NCI-H2227 (cell line): Measurements from ENCODE around the gene SCYGR5.
"Not testable (repeated sequence)": the region's sequence is repeated elsewhere in the genome, so short reads cannot be mapped to it uniquely, and the experiment has no call there.

ENCODE experiments used
- DNase-seq: peaks from one replicate; lab custom pipeline; 2025; ENCODE audit not compliant: unreplicated experiment; lab: John Stamatoyannopoulos, UW

Gene SCYGR5

GRCh38 chr2:227671170-227671905 lies 4.7 kb downstream of the SCYGR5 start:
- DNase-seq, result no peak

- not testable (repeated sequence) for DNase-seq
These were observed 7.0 kb downstream of the SCYGR5 start for GRCh38 chr2:227673620-227674019.

- no peak for DNase-seq
These were observed 7.9 kb downstream of the SCYGR5 start for GRCh38 chr2:227674485-227674884.

- no peak for DNase-seq
These were observed 11.3 kb downstream of the SCYGR5 start for GRCh38 chr2:227677928-227678327.

- DNase-seq, result no peak
These were observed 17.7 kb downstream of the SCYGR5 start for GRCh38 chr2:227684258-227684657.

GRCh38 chr2:227687189-227687588 lies 20.6 kb downstream of the SCYGR5 start:
- no peak for DNase-seq

GRCh38 chr2:227696990-227697679 lies 30.5 kb downstream of the SCYGR5 start:
- DNase-seq, result no peak

- no peak for DNase-seq
These were observed 35.0 kb downstream of the SCYGR5 start for GRCh38 chr2:227701556-227701955.

GRCh38 chr2:227703280-227703732 lies 36.7 kb downstream of the SCYGR5 start:
- DNase-seq, result no peak

- DNase-seq, result no peak
These were observed 37.4 kb downstream of the SCYGR5 start for GRCh38 chr2:227703961-227704360.

GRCh38 chr2:227706859-227707258 lies 40.3 kb downstream of the SCYGR5 start:
- DNase-seq, result no peak

- DNase-seq, result no peak
These were observed 40.8 kb downstream of the SCYGR5 start for GRCh38 chr2:227707390-227707789.

GRCh38 chr2:227710986-227711385 lies 44.4 kb downstream of the SCYGR5 start:
- DNase-seq, result no peak

- no peak for DNase-seq
These were observed 46.7 kb downstream of the SCYGR5 start for GRCh38 chr2:227713291-227713690.

GRCh38 chr2:227716501-227716900 lies 49.9 kb downstream of the SCYGR5 start:
- DNase-seq, result no peak
